K562 (cell line): ENCODE measurements around the gene SARS1. TPM values are rescaled to one million over a fixed set of nuclear protein-coding genes. Genes with fewer than 3 reads are reported as not detected.

Experiments
- CCNT2 ChIP-seq: IDR thresholded peaks from 2 replicates; pipeline ENCODE4 v1.6.1; 2011; ENCODE audit warnings: borderline replicate concordance, low read depth, mild to moderate bottlenecking, moderate library complexity, mixed read lengths, low read length; ENCODE audit not compliant: insufficient read length; ENCODE audit errors: extremely low read depth
- E2F3 ChIP-seq: fragments of 250-450 bp; sonication (Bioruptor Pico); IDR thresholded peaks from 2 replicates; pipeline ENCODE4 v1.4.0; 2020; ENCODE audit warnings: mild to moderate bottlenecking
- ETV5 ChIP-seq: sonication (generic); formaldehyde crosslinking; IDR thresholded peaks from 2 replicates; pipeline ENCODE4 v1.4.0; 2020; ENCODE audit warnings: low read depth, mild to moderate bottlenecking, missing genetic modification reagents
- GATAD2A ChIP-seq: fragments of 450-650 bp; IDR thresholded peaks from 2 replicates; pipeline ENCODE4 v1.6.1; 2017
- HDAC2 ChIP-seq: fragments of 450-650 bp; IDR thresholded peaks from 2 replicates; pipeline ENCODE4 v1.6.1; 2016; ENCODE audit warnings: mild to moderate bottlenecking
- HDAC6 ChIP-seq: IDR thresholded peaks from 2 replicates; pipeline ENCODE4 v1.6.1; 2012; ENCODE audit warnings: low read depth, mild to moderate bottlenecking, control low read depth, inconsistent platforms, low read length, moderate library complexity
- HEY1 ChIP-seq: fragments of 250-450 bp; sonication (Bioruptor Pico); IDR thresholded peaks from 2 replicates; pipeline ENCODE4 v1.5.0; 2020; ENCODE audit warnings: mild to moderate bottlenecking, moderate library complexity, borderline replicate concordance
- MECOM ChIP-seq: fragments of 250-450 bp; sonication (Bioruptor Pico); IDR thresholded peaks from 2 replicates; pipeline ENCODE4 v1.8.0; 2022; ENCODE audit warnings: inconsistent platforms
- NCOA1 ChIP-seq: fragments of 450-650 bp; IDR thresholded peaks from 2 replicates; pipeline ENCODE4 v1.6.1; 2016; ENCODE audit warnings: low read depth
- SIRT6 ChIP-seq: IDR thresholded peaks from one replicate; pipeline ENCODE4 v1.6.1; 2012; ENCODE audit warnings: low read depth, mild to moderate bottlenecking, control low read depth, inconsistent platforms, low read length, moderate library complexity
- TSC22D4 ChIP-seq: fragments of 450-650 bp; IDR thresholded peaks from 2 replicates; pipeline ENCODE4 v1.6.1; 2016; ENCODE audit warnings: missing genetic modification characterization, missing biosample characterization, control low read depth
- ZBTB17 ChIP-seq: fragments of 450-650 bp; formaldehyde crosslinking; IDR thresholded peaks from 2 replicates; pipeline ENCODE4 v1.4.0; 2020; ENCODE audit warnings: mild to moderate bottlenecking
- ZNF444 ChIP-seq: fragments of 250-450 bp; sonication (Bioruptor Pico); IDR thresholded peaks from 2 replicates; pipeline ENCODE4 v1.4.0; 2020; ENCODE audit warnings: mild to moderate bottlenecking, moderate library complexity
- ZNF586 ChIP-seq: fragments of 450-650 bp; formaldehyde crosslinking; conservative IDR thresholded peaks from 2 replicates; pipeline ENCODE4 v1.4.0; 2020; ENCODE audit warnings: mild to moderate bottlenecking, moderate library complexity
- ZNF699 ChIP-seq: fragments of 250-450 bp; sonication (Bioruptor Pico); IDR thresholded peaks from 2 replicates; pipeline ENCODE4 v1.8.0; 2021; ENCODE audit warnings: mild to moderate bottlenecking, moderate library complexity; ENCODE audit not compliant: insufficient replicate concordance
- ZNF785 ChIP-seq: fragments of 250-450 bp; sonication (Bioruptor Pico); IDR thresholded peaks from 2 replicates; pipeline ENCODE4 v1.4.0; 2020; ENCODE audit warnings: mild to moderate bottlenecking
- polyA plus RNA-seq, 8 experiments: library from polyadenylated mRNA; depleted of rRNA in 4 of 8; stranded (reverse) in 5 of 8; unstranded in 3 of 8; fragments of >200 nt; fragmentation: Nextera tagmentation in 2 of 8; fragmentation: Illumina TruSeq in 1 of 8; extraction: Ambion mirVana in 2 of 8; extraction: Trizol in 1 of 8; gene quantifications; 2 replicates each; pipeline versions ENCODE4 v1.2.1 to v1.2.3, GENCODE V29; 2011 to 2014; ENCODE audit warnings: inconsistent platforms in 1 of 8, missing spikeins in 1 of 8
- total RNA-seq, 7 experiments: library from RNA; depleted of rRNA in 6 of 7; stranded (reverse); fragments of >200 nt in 6 of 7; fragmentation: Illumina TruSeq in 2 of 7; extraction: Trizol in 2 of 7; gene quantifications; 2 replicates each; pipeline versions ENCODE4 v1.2.1 to v1.2.3, GENCODE V29; 2011 to 2021; ENCODE audit warnings: low replicate concordance in 1 of 7
- TF ChIP-seq, protein P1 (sequence below), 2 experiments: fragments of 450-650 bp; IDR thresholded peaks; 2 replicates each; pipeline ENCODE4 v1.6.1; 2018; ENCODE audit warnings: mild to moderate bottlenecking in 2 of 2, low read depth in 1 of 2; ENCODE audit not compliant: partially characterized antibody in 2 of 2
- TF ChIP-seq, protein P2 (sequence below): fragments of 150-350 bp; conservative IDR thresholded peaks from 2 replicates; pipeline ENCODE4 v1.6.1; 2014; ENCODE audit warnings: low read length
- TF ChIP-seq, protein P3 (sequence below): fragments of 450-650 bp; IDR thresholded peaks from 2 replicates; pipeline ENCODE4 v1.6.1; 2016; ENCODE audit warnings: antibody characterized with exemption
- TF ChIP-seq, protein P4 (sequence below): sonication (generic); formaldehyde crosslinking; IDR thresholded peaks from 2 replicates; pipeline ENCODE4 v1.8.0; 2022; ENCODE audit warnings: missing genetic modification reagents, mild to moderate bottlenecking, borderline replicate concordance

The SARS1 gene
- total and polyA plus RNA-seq, 9 of the 15 experiments (the other 6 are each of a cell fraction or from before 2014, with no cell fraction given): 221 to 623 (median 254) TPM

DNA sequence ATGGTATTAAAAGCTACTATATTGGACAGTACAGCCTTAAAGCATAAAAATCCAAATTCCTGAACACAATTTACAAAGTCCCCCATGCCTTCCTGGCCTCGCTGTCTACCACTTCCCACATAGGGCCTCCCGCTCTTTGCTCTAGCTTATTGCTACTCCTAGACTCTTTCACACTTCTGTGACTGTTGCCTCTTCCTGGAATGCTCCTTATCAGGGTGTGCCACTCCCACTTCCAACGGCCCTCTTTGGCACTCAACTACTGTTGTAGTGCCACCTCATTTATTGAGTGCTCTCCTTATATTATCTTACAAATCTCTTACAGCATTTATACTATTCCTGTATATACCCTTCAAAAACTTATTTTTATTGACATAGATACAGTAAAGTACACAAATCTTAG, 4.8 kb downstream of the SARS1 start (continued):
- TF ChIP-seq ETV5 (CRISPR knock-in tag): no peak
- TF ChIP-seq HEY1 (CRISPR knock-in tag): no peak
- TF ChIP-seq ZBTB17 (CRISPR knock-in tag): no peak
- TF ChIP-seq, protein P1, sequence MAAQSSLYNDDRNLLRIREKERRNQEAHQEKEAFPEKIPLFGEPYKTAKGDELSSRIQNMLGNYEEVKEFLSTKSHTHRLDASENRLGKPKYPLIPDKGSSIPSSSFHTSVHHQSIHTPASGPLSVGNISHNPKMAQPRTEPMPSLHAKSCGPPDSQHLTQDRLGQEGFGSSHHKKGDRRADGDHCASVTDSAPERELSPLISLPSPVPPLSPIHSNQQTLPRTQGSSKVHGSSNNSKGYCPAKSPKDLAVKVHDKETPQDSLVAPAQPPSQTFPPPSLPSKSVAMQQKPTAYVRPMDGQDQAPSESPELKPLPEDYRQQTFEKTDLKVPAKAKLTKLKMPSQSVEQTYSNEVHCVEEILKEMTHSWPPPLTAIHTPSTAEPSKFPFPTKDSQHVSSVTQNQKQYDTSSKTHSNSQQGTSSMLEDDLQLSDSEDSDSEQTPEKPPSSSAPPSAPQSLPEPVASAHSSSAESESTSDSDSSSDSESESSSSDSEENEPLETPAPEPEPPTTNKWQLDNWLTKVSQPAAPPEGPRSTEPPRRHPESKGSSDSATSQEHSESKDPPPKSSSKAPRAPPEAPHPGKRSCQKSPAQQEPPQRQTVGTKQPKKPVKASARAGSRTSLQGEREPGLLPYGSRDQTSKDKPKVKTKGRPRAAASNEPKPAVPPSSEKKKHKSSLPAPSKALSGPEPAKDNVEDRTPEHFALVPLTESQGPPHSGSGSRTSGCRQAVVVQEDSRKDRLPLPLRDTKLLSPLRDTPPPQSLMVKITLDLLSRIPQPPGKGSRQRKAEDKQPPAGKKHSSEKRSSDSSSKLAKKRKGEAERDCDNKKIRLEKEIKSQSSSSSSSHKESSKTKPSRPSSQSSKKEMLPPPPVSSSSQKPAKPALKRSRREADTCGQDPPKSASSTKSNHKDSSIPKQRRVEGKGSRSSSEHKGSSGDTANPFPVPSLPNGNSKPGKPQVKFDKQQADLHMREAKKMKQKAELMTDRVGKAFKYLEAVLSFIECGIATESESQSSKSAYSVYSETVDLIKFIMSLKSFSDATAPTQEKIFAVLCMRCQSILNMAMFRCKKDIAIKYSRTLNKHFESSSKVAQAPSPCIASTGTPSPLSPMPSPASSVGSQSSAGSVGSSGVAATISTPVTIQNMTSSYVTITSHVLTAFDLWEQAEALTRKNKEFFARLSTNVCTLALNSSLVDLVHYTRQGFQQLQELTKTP (IDR thresholded peaks at IDR 0.05; ENCODE audit: low read depth in 1 of 2, partially characterized antibody in 2 of 2): no peak
- no peak for TF ChIP-seq SIRT6
- TF ChIP-seq, protein P2, sequence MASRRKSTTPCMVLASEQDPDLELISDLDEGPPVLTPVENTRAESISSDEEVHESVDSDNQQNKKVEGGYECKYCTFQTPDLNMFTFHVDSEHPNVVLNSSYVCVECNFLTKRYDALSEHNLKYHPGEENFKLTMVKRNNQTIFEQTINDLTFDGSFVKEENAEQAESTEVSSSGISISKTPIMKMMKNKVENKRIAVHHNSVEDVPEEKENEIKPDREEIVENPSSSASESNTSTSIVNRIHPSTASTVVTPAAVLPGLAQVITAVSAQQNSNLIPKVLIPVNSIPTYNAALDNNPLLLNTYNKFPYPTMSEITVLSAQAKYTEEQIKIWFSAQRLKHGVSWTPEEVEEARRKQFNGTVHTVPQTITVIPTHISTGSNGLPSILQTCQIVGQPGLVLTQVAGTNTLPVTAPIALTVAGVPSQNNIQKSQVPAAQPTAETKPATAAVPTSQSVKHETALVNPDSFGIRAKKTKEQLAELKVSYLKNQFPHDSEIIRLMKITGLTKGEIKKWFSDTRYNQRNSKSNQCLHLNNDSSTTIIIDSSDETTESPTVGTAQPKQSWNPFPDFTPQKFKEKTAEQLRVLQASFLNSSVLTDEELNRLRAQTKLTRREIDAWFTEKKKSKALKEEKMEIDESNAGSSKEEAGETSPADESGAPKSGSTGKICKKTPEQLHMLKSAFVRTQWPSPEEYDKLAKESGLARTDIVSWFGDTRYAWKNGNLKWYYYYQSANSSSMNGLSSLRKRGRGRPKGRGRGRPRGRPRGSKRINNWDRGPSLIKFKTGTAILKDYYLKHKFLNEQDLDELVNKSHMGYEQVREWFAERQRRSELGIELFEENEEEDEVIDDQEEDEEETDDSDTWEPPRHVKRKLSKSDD: no peak
- TF ChIP-seq, protein P3, sequence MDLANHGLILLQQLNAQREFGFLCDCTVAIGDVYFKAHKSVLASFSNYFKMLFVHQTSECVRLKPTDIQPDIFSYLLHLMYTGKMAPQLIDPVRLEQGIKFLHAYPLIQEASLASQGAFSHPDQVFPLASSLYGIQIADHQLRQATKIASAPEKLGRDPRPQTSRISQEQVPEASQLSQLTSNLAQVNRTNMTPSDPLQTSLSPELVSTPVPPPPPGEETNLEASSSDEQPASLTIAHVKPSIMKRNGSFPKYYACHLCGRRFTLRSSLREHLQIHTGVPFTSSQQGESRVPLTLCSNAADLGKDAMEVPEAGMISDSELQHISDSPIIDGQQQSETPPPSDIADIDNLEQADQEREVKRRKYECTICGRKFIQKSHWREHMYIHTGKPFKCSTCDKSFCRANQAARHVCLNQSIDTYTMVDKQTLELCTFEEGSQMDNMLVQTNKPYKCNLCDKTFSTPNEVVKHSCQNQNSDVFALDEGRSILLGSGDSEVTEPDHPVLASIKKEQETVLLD: peak; percentile 76
- TF ChIP-seq ZNF785 (CRISPR knock-in tag): no peak
- peak; percentile 51; the same call in 1 of the 2 replicates for TF ChIP-seq HDAC2
- TF ChIP-seq TSC22D4 (tag): no peak
- no peak for TF ChIP-seq E2F3 (CRISPR knock-in tag)
- no peak for TF ChIP-seq NCOA1
- no peak for TF ChIP-seq ZNF586 (CRISPR knock-in tag)
- TF ChIP-seq CCNT2: no peak
- TF ChIP-seq MECOM (CRISPR knock-in tag): 0 out of 2 replicates have a peak, but pooled peaks have one; percentile 16
- no peak for TF ChIP-seq ZNF699 (CRISPR knock-in tag)
- no peak for TF ChIP-seq HDAC6
- TF ChIP-seq ZNF444 (CRISPR knock-in tag): no peak
- TF ChIP-seq, protein P4, sequence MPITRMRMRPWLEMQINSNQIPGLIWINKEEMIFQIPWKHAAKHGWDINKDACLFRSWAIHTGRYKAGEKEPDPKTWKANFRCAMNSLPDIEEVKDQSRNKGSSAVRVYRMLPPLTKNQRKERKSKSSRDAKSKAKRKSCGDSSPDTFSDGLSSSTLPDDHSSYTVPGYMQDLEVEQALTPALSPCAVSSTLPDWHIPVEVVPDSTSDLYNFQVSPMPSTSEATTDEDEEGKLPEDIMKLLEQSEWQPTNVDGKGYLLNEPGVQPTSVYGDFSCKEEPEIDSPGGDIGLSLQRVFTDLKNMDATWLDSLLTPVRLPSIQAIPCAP (CRISPR knock-in tag): no peak
- TF ChIP-seq GATAD2A: peak; percentile 51; the same call in 1 of the 2 replicates
